ENCODE measurements around the gene RAMP1.

RAMP1 gene

DNA sequence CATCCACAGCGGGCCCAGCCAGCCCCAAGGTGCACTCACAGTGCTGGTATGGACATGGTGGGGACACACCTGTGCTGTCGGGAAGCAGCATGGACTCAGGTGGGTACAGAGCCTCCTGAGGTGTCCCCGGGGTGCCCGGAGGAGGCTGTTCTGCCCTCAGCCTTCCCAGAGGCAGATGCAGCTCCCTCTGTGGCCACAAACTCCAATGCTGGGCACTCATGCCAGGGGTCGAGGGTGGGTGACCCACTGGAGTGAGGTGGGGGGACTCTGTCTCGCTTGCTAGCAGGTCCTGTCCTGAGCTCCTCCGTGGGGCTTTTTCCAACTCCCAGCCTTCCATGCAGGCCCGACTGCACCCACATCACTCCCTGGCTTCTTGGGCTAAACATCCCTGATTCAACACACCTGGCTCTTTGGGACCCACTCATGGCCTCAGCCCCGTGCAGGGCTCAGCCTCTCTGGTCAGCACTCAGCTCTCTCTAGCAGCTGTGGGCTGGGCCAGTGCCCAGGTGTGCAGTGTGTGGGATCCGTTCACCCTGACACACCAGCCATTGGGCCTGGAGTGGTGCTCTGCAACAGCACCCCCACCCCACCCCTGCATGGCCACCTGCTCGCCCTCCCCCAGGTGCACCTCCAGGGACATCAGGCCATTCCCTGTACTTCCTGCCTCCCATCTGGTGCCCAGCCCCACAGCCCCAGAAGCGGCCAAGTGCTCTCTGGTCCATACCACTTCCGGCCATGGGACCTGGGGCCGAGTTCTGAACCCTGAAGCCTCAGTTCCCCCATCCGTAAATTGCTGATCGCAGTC lies 16.0 kb downstream of the RAMP1 start:
- Histone ChIP-seq H3K36me3 (ENCODE audit: control insufficient read depth in 5 of 5, insufficient read depth in 5 of 5, low read length in 5 of 5) (no peaks in the 10 kb centered on the region), H3K4me1 (ENCODE audit: control insufficient read depth in 5 of 5, insufficient read depth in 5 of 5, low read length in 5 of 5) (no peaks in the 10 kb centered on the region), H3K9me3 (ENCODE audit: control insufficient read depth in 5 of 5, low read length in 5 of 5) (no peaks in the 10 kb centered on the region), H3K9ac (ENCODE audit: low read length in 5 of 5) (no peak overlapping the region), H3K4me3 (ENCODE audit: low read depth in 1 of 5, low read length in 5 of 5) (no peak overlapping the region), H3K27ac (ENCODE audit: low read depth, low read length) (no peak overlapping the region), H3K27me3 (ENCODE audit: control insufficient read depth in 5 of 5, insufficient read depth in 4 of 5, low read length in 5 of 5) (peaks cover 4 to 16% (median 9%) of the 10 kb centered on the region in 5 donors)

- H3K36me3 ChIP-seq (ENCODE audit: control insufficient read depth in 5 of 5, insufficient read depth in 5 of 5, low read length in 5 of 5): no peaks in the 10 kb centered on the region
- H3K9me3 ChIP-seq (ENCODE audit: control insufficient read depth in 5 of 5, low read length in 5 of 5): no peaks in the 10 kb centered on the region
- peaks cover 0 to 14% (median 9%) of the 10 kb centered on the region in 5 donors for H3K27me3 ChIP-seq (ENCODE audit: control insufficient read depth in 5 of 5, insufficient read depth in 4 of 5, low read length in 5 of 5)
- H3K27ac ChIP-seq (ENCODE audit: low read depth, low read length): no peak overlapping the region
- no peak overlapping the region for H3K9ac ChIP-seq (ENCODE audit: low read length in 5 of 5)
- no peak overlapping the region for H3K4me3 ChIP-seq (ENCODE audit: low read depth in 1 of 5, low read length in 5 of 5)
- H3K4me1 ChIP-seq (ENCODE audit: control insufficient read depth in 5 of 5, insufficient read depth in 5 of 5, low read length in 5 of 5): no peaks in the 10 kb centered on the region
These were observed 16.7 kb downstream of the RAMP1 start for GRCh38 chr2:237876061-237876526.

- H3K9ac ChIP-seq (ENCODE audit: low read length in 5 of 5): no peak overlapping the region
- no peaks in the 10 kb centered on the region for H3K4me1 ChIP-seq (ENCODE audit: control insufficient read depth in 5 of 5, insufficient read depth in 5 of 5, low read length in 5 of 5)
- no peaks in the 10 kb centered on the region for H3K9me3 ChIP-seq (ENCODE audit: control insufficient read depth in 5 of 5, low read length in 5 of 5)
- H3K27me3 ChIP-seq (ENCODE audit: control insufficient read depth in 5 of 5, insufficient read depth in 4 of 5, low read length in 5 of 5): peaks cover 0 to 14% (median 5%) of the 10 kb centered on the region in 5 donors
- no peak overlapping the region for H3K4me3 ChIP-seq (ENCODE audit: low read depth in 1 of 5, low read length in 5 of 5)
- no peak overlapping the region for H3K27ac ChIP-seq (ENCODE audit: low read depth, low read length)
- H3K36me3 ChIP-seq (ENCODE audit: control insufficient read depth in 5 of 5, insufficient read depth in 5 of 5, low read length in 5 of 5): no peaks in the 10 kb centered on the region
These were observed 17.1 kb downstream of the RAMP1 start for GRCh38 chr2:237876532-237876931.

GRCh38 chr2:237876951-237877491 lies 17.6 kb downstream of the RAMP1 start:
- peaks cover 0 to 13% (median 5%) of the 10 kb centered on the region in 5 donors for H3K27me3 ChIP-seq (ENCODE audit: control insufficient read depth in 5 of 5, insufficient read depth in 4 of 5, low read length in 5 of 5)
- H3K9ac ChIP-seq (ENCODE audit: low read length in 5 of 5): no peak overlapping the region
- H3K27ac ChIP-seq (ENCODE audit: low read depth, low read length): no peak overlapping the region
- H3K4me3 ChIP-seq (ENCODE audit: low read depth in 1 of 5, low read length in 5 of 5): no peak overlapping the region
- no peaks in the 10 kb centered on the region for H3K9me3 ChIP-seq (ENCODE audit: control insufficient read depth in 5 of 5, low read length in 5 of 5)
- H3K4me1 ChIP-seq (ENCODE audit: control insufficient read depth in 5 of 5, insufficient read depth in 5 of 5, low read length in 5 of 5): no peaks in the 10 kb centered on the region
- no peaks in the 10 kb centered on the region for H3K36me3 ChIP-seq (ENCODE audit: control insufficient read depth in 5 of 5, insufficient read depth in 5 of 5, low read length in 5 of 5)

- H3K9me3 ChIP-seq (ENCODE audit: control insufficient read depth in 5 of 5, low read length in 5 of 5): no peaks in the 10 kb centered on the region
- no peak overlapping the region for H3K27ac ChIP-seq (ENCODE audit: low read depth, low read length)
- no peak overlapping the region for H3K4me3 ChIP-seq (ENCODE audit: low read depth in 1 of 5, low read length in 5 of 5)
- peaks cover 0 to 8% (median 5%) of the 10 kb centered on the region in 5 donors for H3K27me3 ChIP-seq (ENCODE audit: control insufficient read depth in 5 of 5, insufficient read depth in 4 of 5, low read length in 5 of 5)
- H3K4me1 ChIP-seq (ENCODE audit: control insufficient read depth in 5 of 5, insufficient read depth in 5 of 5, low read length in 5 of 5): no peaks in the 10 kb centered on the region
- no peaks in the 10 kb centered on the region for H3K36me3 ChIP-seq (ENCODE audit: control insufficient read depth in 5 of 5, insufficient read depth in 5 of 5, low read length in 5 of 5)
- no peak overlapping the region for H3K9ac ChIP-seq (ENCODE audit: low read length in 5 of 5)
These were observed 18.3 kb downstream of the RAMP1 start for GRCh38 chr2:237877576-237878307.

- Histone ChIP-seq H3K27ac (ENCODE audit: low read depth, low read length) (no peak overlapping the region), H3K9me3 (ENCODE audit: control insufficient read depth in 5 of 5, low read length in 5 of 5) (no peaks in the 10 kb centered on the region), H3K4me3 (ENCODE audit: low read depth in 1 of 5, low read length in 5 of 5) (no peak overlapping the region), H3K4me1 (ENCODE audit: control insufficient read depth in 5 of 5, insufficient read depth in 5 of 5, low read length in 5 of 5) (no peaks in the 10 kb centered on the region), H3K27me3 (ENCODE audit: control insufficient read depth in 5 of 5, insufficient read depth in 4 of 5, low read length in 5 of 5) (peaks cover 0 to 7% (median 5%) of the 10 kb centered on the region in 5 donors), H3K36me3 (ENCODE audit: control insufficient read depth in 5 of 5, insufficient read depth in 5 of 5, low read length in 5 of 5) (no peaks in the 10 kb centered on the region), H3K9ac (ENCODE audit: low read length in 5 of 5) (no peak overlapping the region)
These were observed 19.1 kb downstream of the RAMP1 start for GRCh38 chr2:237878321-237879057.

- Histone ChIP-seq H3K27me3 (ENCODE audit: control insufficient read depth in 5 of 5, insufficient read depth in 4 of 5, low read length in 5 of 5) (peaks cover 0 to 5% (median 4%) of the 10 kb centered on the region in 5 donors), H3K27ac (ENCODE audit: low read depth, low read length) (no peak overlapping the region), H3K9me3 (ENCODE audit: control insufficient read depth in 5 of 5, low read length in 5 of 5) (no peaks in the 10 kb centered on the region), H3K9ac (ENCODE audit: low read length in 5 of 5) (no peak overlapping the region), H3K36me3 (ENCODE audit: control insufficient read depth in 5 of 5, insufficient read depth in 5 of 5, low read length in 5 of 5) (no peaks in the 10 kb centered on the region), H3K4me1 (ENCODE audit: control insufficient read depth in 5 of 5, insufficient read depth in 5 of 5, low read length in 5 of 5) (no peaks in the 10 kb centered on the region), H3K4me3 (ENCODE audit: low read depth in 1 of 5, low read length in 5 of 5) (no peak overlapping the region)
These were observed 19.6 kb downstream of the RAMP1 start for GRCh38 chr2:237879058-237879430.

- H3K9ac ChIP-seq (ENCODE audit: low read length in 5 of 5): no peak overlapping the region
- no peak overlapping the region for H3K27ac ChIP-seq (ENCODE audit: low read depth, low read length)
- H3K4me3 ChIP-seq (ENCODE audit: low read depth in 1 of 5, low read length in 5 of 5): no peak overlapping the region
- no peaks in the 10 kb centered on the region for H3K9me3 ChIP-seq (ENCODE audit: control insufficient read depth in 5 of 5, low read length in 5 of 5)
- H3K4me1 ChIP-seq (ENCODE audit: control insufficient read depth in 5 of 5, insufficient read depth in 5 of 5, low read length in 5 of 5): no peaks in the 10 kb centered on the region
- H3K27me3 ChIP-seq (ENCODE audit: control insufficient read depth in 5 of 5, insufficient read depth in 4 of 5, low read length in 5 of 5): peaks cover 0 to 5% (median 0%) of the 10 kb centered on the region in 5 donors
- no peaks in the 10 kb centered on the region for H3K36me3 ChIP-seq (ENCODE audit: control insufficient read depth in 5 of 5, insufficient read depth in 5 of 5, low read length in 5 of 5)
These were observed 20.7 kb downstream of the RAMP1 start for GRCh38 chr2:237879991-237880560.

DNA sequence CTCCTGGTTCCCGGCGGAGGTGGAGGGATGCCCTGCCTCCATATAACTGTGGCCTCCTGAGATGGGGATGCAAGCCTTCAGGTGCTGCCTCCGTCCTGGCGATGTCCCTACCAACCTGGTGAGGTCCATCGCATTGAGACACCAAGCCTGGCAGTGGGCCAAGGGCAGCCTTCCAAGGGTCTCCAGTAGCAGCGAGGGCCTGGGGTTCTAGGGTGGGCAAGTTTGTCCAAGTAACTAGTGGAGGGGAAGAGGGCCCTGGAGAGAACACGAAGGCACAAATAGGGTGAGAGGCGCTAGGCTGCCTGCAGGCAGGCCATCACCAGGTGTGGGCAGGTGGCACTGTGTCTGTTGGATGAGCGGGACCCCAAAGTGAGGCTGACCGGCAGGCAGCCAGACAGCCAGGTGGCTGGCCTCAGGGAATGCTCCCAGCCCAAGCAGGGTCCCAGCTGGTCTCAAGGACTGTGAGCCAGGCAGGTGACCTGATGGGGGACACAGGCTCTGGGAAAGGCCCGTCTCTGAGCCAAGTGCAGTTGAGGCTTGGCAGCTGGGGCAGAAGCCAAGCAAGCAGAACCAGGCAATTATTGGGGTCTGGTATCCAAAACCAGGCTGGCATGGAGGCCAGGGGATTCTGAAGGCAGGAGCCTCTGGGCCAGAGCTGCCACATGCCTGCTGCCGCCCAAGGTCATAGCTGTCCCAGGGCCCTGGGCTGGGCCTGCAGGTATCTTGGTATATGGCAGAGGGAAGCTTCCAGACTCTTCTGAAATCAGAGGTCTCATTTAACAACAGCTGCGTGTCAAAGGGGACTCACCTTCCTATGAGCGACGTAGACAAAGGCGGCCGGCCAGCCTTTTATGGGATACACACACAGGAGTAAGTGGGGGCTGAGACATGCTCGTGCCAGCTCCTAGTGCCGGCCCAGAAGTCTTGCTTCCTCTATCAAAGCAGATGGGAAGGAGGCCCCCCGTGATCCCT lies 23.4 kb downstream of the RAMP1 start:
- peaks cover 0 to 15% (median 10%) of the 10 kb centered on the region in 5 donors for H3K4me1 ChIP-seq (ENCODE audit: control insufficient read depth in 5 of 5, insufficient read depth in 5 of 5, low read length in 5 of 5)
- no peaks in the 10 kb centered on the region for H3K36me3 ChIP-seq (ENCODE audit: control insufficient read depth in 5 of 5, insufficient read depth in 5 of 5, low read length in 5 of 5)
- no peak overlapping the region for H3K4me3 ChIP-seq (ENCODE audit: low read depth in 1 of 5, low read length in 5 of 5)
- no peaks in the 10 kb centered on the region for H3K9me3 ChIP-seq (ENCODE audit: control insufficient read depth in 5 of 5, low read length in 5 of 5)
- no peak overlapping the region for H3K9ac ChIP-seq (ENCODE audit: low read length in 5 of 5)
- H3K27ac ChIP-seq (ENCODE audit: low read depth, low read length): no peak overlapping the region
- no peaks in the 10 kb centered on the region for H3K27me3 ChIP-seq (ENCODE audit: control insufficient read depth in 5 of 5, insufficient read depth in 4 of 5, low read length in 5 of 5)
